SU-DHL-6 (cell line): ENCODE measurements around the gene GOLGA1.

ENCODE experiments used
- CTCF ChIP-seq: fragments of 200-600 bp; sonication (generic); IDR thresholded peaks from one replicate; pipeline ENCODE4 v1.5.1; 2017; ENCODE audit warnings: antibody characterized with exemption, mild to moderate bottlenecking, low read length, moderate library complexity; ENCODE audit not compliant: insufficient read depth, poor library complexity, severe bottlenecking
- EZH2phosphoT487 ChIP-seq: fragments of 200-600 bp; sonication (generic), shearing (Covaris generic); conservative IDR thresholded peaks from 2 replicates; pipeline ENCODE4 v1.6.1; 2018; ENCODE audit warnings: mild to moderate bottlenecking, antibody characterized with exemption, low read length, moderate library complexity, mixed read lengths

GRCh38 chr9:124939944-124940343, 939 bp downstream of the GOLGA1 start:
- TF ChIP-seq CTCF: no peak
- no peak for TF ChIP-seq EZH2phosphoT487
